Thyroid gland (tissue), 4 donors: ENCODE results near the gene UNC5CL.

Source experiments
- POLR2A ChIP-seq, 2 donors: fragments of 450-650 bp; IDR thresholded peaks; one replicate each; pipeline ENCODE4 v1.6.1; 2017; ENCODE audit warnings: antibody characterized with exemption in 2 of 2, mild to moderate bottlenecking in 2 of 2, moderate library complexity in 1 of 2
- TF ChIP-seq, protein P1 (sequence below), 6 experiments: fragments of 200-600 bp in 3 of 6; fragments of 450-650 bp in 3 of 6; sonication (generic) in 3 of 6; IDR thresholded peaks; one replicate each; pipeline ENCODE4 v1.5.1; 2016 to 2019; ENCODE audit warnings: antibody characterized with exemption in 6 of 6, mild to moderate bottlenecking in 2 of 6, inconsistent platforms in 1 of 6, moderate library complexity in 1 of 6

DNA sequence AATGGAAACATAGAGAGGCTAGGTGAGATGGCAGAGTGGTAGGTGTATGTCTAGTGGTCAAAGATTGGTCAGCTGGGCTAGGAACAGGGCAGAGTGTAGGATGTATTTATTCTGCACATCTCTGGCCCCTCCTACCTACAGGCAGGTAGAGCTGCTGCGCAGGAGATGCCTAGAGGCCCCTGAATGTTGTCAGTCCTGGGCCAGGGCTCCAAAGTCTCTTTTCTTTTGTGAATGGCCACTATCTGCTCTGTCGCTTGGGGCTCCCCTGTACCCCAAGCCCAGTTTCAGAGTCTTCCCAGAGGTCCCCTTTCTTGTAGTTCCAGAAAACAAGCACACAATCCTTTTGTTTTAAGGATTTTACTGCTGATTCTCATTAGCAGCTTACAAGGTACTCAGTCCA is 8.3 kb upstream of the UNC5CL start:
- TF ChIP-seq, protein P1, sequence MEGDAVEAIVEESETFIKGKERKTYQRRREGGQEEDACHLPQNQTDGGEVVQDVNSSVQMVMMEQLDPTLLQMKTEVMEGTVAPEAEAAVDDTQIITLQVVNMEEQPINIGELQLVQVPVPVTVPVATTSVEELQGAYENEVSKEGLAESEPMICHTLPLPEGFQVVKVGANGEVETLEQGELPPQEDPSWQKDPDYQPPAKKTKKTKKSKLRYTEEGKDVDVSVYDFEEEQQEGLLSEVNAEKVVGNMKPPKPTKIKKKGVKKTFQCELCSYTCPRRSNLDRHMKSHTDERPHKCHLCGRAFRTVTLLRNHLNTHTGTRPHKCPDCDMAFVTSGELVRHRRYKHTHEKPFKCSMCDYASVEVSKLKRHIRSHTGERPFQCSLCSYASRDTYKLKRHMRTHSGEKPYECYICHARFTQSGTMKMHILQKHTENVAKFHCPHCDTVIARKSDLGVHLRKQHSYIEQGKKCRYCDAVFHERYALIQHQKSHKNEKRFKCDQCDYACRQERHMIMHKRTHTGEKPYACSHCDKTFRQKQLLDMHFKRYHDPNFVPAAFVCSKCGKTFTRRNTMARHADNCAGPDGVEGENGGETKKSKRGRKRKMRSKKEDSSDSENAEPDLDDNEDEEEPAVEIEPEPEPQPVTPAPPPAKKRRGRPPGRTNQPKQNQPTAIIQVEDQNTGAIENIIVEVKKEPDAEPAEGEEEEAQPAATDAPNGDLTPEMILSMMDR (IDR thresholded peaks at IDR 0.05), result no peak
- no peak for TF ChIP-seq POLR2A (IDR thresholded peaks at IDR 0.05)
